HG03280 (cell line): ENCODE data around the gene RARA.
"Not testable (repeated sequence)": the region's sequence is repeated elsewhere in the genome, so short reads cannot be mapped to it uniquely, and the experiment has no call there.

ENCODE experiments used
- ATAC-seq: cut with Tn5 transposase; IDR thresholded peaks from one replicate; pipeline ENCODE4 v1.9.1; 2021; ENCODE audit warnings: mild to moderate bottlenecking, moderate library complexity; ENCODE audit not compliant: unreplicated experiment

Gene RARA

DNA sequence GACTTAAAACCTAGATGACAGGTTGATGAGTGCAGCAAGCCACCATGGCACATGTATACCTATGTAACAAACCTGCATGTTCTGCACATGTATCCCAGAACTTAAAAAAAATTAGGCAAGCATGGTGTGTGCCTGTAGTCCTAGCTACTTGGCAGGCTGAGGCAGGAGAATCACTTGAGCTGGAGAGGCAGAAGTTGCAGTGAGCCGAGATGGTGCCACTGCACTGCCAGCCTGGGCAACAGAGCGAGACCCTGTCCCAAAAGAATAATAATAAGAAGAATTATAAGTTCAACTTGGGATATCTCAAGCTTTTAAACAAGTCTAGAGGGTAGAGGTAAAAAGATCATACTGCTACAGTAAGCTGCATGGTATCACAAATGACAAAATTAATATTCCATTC lies 11.5 kb upstream of the RARA start:
- ATAC-seq = no peak

- ATAC-seq = no peak
Measured at GRCh38 chr17:40298726-40299125, 10.3 kb upstream of the RARA start.

DNA sequence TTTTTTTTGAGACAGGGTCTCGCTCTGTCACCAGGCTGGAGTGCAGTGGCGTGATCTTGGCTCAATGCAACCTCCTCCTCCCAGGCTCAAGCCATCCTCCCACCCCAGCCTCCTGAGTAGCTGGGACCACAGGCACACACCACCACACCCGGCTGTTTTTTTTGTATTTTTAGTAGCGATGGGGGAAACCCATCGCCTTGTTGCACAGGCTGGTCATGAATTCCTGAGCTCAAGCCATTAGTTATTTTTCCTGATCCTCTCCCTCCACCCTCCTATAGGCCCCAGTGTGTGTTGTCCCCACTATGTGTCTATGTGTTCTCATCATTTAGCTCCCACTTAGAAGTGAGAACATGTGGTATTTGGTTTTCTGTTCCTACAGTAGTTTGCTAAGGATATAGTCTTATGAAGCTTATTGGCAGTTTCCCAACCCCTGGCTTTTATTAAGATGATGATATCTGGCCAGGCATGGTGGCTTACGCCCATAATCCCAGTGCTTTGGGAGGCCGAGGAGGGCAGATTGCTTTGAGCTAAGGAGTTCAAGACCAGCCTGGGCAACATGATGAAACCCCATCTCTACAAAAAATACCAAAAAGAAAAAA lies 9.7 kb upstream of the RARA start:
- ATAC-seq = not testable (repeated sequence)

GRCh38 chr17:40301315-40301714 lies 7.7 kb upstream of the RARA start:
- no peak for ATAC-seq

DNA sequence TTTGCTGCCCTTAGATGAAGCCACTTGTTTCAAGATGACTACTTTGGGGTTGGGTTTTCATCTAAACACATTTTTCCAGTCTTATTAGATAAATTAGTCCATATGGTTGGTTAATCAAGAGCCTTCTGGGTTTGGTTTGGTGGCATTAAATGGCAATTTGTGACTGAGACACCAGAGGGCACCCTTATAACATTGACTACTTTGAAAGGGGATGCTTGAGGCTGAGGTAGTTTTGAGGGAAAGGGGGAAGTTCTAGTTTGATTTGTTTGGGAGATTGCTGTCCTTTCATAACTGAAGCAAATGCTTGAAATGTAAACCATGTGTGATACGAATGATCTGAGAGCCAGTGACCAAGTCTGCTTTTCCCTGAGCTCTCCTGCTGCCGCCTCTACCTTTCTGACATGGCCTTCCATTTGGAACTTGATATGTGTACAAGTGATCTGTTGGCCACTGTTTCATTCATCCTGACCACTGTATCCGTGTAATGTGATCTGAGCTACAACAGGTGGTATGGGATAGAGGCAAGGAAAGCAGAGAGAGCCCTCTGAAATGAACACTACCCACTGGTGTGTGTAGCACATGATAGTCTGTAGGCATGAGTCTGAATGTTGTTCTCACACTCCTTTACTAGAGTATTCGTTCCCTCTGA lies 5.8 kb upstream of the RARA start:
- no peak for ATAC-seq

GRCh38 chr17:40303708-40304551 lies 5.0 kb upstream of the RARA start:
- no peak for ATAC-seq

- ATAC-seq = not testable (repeated sequence)
Measured at GRCh38 chr17:40304552-40304863, 4.5 kb upstream of the RARA start.

- ATAC-seq = not testable (repeated sequence)
Measured at GRCh38 chr17:40304866-40305265, 4.1 kb upstream of the RARA start.

- ATAC-seq = no peak
Measured at GRCh38 chr17:40306395-40306794, 2.6 kb upstream of the RARA start.

GRCh38 chr17:40307001-40307730 lies 1.8 kb upstream of the RARA start:
- no peak for ATAC-seq

- ATAC-seq = no peak
Measured at GRCh38 chr17:40307740-40308239, 1.2 kb upstream of the RARA start.

DNA sequence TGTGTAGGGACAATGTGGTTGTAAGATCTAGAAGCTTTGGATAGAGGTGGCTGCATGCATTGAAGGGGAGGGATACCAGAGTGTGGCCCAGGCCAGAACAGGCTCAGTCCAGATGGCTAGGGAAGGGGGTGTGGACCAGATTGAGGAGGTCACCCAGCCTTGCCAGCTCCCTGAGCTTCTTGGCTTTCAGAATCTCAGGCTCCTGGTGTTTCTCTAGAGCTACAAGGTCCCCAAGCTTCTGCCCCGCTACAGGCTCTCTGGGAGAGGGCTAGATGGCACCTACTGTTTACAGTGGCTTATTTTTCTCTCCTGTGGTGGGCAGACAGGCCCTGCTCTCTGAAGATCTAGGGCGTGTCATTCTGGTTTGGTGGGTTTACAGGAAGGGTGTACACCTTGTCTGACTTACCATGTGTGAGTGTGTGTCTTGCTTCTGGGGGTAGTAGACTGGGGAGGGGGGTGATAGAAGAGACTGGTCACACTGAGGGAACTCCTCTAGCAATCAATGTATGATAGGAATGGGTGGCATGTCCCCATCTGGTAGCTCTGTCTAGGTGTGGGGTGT lies 1.1 kb downstream of the RARA start:
- no peak for ATAC-seq

GRCh38 chr17:40310882-40311391 lies 2.0 kb downstream of the RARA start:
- ATAC-seq = no peak

GRCh38 chr17:40311575-40311974 lies 2.6 kb downstream of the RARA start:
- ATAC-seq = no peak

DNA sequence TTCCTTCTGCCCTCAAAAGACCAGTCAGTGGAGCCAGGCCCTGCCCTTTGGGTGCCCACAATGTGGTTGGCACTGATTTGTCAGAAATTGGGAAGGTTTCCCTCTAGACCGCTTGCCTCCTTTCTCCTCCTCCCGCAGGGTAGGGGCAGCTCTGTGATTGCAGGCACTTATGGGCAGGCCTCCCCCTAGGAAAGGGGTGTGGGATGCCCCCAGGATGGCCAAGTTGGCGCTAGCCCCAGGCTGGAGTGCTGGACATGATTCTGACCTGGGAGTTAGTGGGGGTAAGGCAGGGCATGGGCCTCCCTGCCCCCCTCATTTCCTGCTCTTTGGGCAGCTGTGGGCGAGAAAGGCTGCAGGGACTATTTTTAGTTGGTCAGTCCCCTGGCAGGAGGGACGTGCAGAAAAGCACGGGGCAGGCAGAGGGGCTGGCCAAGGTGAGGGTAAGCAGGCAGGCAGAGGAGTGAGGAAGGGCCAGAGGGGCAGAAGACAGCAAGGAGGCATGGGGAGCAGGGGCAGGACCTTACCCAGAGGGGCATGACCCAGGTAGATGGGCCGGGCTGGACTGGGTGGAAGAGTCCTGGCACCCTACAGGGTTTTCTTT lies 3.3 kb downstream of the RARA start:
- no peak for ATAC-seq

DNA sequence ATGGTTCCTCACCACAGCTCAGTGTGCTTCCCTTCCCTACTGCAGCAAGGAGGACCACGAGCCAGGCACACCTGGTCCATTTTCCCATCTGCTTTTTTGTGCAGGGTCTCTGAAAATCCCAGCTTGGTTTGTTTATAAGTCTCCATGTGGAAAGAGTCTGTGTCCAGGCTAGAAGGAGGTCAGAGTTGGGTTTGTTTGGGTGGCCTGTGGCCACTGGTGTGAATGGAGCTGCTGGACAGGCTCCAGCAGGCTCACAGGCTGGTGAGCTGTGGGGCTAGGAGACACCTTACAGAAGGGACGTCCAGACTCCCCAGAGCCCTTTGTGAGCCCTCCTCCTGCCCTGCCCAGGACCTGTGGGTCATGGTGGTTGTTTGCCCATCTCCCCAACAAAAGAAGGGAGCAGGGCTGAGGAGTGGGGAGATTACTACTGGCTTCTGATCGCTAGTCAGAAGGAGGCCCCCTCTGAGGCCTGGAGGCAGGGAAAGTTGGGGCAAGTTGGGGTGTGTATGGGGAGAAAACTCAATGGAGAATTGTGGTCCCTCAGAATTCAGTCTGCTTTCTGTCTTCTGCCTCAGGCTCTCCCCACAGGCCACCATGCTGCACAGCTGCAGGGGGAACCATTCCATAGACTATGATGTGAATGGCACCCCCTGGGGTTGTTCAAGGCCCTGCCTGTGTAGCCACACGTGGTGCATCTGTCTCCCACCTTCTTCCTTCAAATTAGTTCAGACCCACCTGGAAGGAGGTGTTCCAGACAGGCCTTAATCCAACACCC lies 4.1 kb downstream of the RARA start:
- no peak for ATAC-seq

- no peak for ATAC-seq
Measured at GRCh38 chr17:40313668-40314583, 4.9 kb downstream of the RARA start.

DNA sequence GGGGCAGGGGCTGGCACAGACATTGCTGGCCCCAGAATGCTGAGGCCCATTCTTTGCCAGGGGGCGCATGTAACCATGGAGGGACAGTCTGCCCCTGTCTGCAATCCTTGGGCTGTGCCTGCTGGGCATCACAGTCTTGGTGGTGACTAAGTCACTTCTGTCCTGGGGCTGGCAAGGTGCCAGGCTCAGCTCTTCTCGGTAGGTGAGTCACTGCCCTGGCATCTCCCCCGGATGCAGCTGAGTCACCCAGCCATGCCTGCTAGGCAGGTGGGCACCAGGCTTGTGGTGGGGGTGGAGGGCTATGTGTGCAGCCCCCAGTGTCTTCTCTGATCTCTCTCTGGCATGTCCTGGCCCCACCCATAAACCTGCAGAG lies 5.6 kb downstream of the RARA start:
- ATAC-seq = no peak

DNA sequence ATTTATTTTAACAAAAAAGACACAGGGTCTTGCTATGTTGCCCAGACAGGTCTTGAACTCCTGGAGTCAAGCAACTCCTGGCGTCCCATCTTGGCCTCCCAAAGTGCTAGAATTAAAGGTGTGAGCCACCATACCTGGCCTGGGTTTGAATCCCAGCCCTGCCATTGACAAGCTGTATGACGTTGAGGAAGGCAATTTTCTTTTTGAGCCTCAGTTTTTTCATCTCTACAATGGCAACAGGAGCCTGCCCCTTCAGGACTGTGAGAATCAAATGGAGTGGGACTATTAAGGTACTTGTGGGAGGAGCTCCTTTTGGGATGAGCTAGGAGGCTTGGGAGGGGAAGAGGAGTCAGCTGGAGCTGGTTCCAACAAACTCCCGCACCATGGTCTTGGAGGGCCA lies 6.2 kb downstream of the RARA start:
- ATAC-seq = no peak
